Measurements from ENCODE around the gene NKAIN2.

The NKAIN2 gene

GRCh38 chr6:124604719-124605118 is 801.1 kb downstream of the NKAIN2 start:
- no peak for DNase-seq (ENCODE audit: low spot score)

- no peak for DNase-seq (ENCODE audit: low spot score)
Observed at GRCh38 chr6:124607119-124607627, 803.5 kb downstream of the NKAIN2 start.

DNA sequence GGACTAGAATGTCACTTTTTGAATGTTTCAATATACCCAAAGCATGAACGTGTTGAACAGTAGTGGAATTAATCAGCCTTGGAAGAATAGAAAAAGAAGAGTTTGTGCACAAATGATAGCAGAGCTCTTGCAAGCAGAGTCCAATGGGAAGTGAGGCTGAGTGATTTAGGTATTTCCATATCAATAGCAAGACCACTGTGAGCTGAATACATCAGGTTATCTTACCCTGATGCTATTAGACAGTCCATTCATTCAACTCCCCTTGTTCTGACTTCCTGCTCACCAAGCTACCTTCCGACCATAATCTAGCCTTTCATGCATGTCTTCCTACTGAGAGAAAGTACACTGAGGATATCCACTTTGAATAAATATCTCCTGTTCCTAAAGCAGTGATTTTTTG is 809.4 kb downstream of the NKAIN2 start:
- DNase-seq (ENCODE audit: low spot score): no peak

GRCh38 chr6:124622351-124622750 is 818.7 kb downstream of the NKAIN2 start:
- no peak for DNase-seq (ENCODE audit: low spot score)

GRCh38 chr6:124633655-124634054 is 830.0 kb downstream of the NKAIN2 start:
- DNase-seq (ENCODE audit: low spot score): no peak

- DNase-seq (ENCODE audit: low spot score): no peak
Observed at GRCh38 chr6:124640432-124640831, 836.8 kb downstream of the NKAIN2 start.

GRCh38 chr6:124655866-124656265 is 852.2 kb downstream of the NKAIN2 start:
- no peak for DNase-seq (ENCODE audit: low spot score)

- DNase-seq (ENCODE audit: low spot score): no peak
Observed at GRCh38 chr6:124658053-124658452, 854.4 kb downstream of the NKAIN2 start.

DNA sequence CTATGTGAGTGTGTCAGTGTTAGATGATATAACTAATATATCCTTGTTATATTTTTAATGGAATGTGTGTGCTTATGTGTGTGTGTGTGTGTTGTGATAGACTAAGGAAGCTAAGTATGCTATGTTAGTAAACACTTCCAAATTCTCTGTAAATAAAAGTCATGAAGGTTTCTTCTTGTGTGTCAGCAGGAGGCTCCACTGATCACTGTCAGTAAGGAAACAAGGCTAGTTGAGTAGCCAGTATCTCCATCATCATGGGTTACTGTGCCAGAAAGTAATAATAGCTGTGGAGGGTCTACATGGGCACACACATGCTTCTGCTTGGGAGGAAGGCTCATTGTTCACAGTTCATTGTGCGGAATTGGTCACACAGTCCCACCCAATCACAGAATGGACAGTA is 855.8 kb downstream of the NKAIN2 start:
- no peak for DNase-seq (ENCODE audit: low spot score)

DNA sequence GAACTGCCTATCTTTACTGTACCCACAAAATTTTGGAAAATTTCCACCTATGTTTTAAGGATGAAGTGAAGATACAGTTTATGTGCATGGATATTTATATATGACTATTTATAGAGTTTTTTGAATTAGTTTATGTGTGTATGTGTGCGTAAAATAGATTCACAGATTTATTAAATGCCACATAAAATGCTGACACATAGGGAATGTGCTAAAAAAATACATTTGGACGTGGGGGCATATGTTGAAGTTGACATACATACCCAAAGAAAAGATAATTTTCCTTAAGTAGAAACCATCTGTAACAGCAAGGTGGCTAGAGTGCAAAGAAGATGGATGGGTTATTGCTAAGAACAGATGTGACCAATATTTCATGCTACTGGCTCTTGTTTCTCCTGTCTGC is 856.5 kb downstream of the NKAIN2 start:
- no peak for DNase-seq (ENCODE audit: low spot score)

DNA sequence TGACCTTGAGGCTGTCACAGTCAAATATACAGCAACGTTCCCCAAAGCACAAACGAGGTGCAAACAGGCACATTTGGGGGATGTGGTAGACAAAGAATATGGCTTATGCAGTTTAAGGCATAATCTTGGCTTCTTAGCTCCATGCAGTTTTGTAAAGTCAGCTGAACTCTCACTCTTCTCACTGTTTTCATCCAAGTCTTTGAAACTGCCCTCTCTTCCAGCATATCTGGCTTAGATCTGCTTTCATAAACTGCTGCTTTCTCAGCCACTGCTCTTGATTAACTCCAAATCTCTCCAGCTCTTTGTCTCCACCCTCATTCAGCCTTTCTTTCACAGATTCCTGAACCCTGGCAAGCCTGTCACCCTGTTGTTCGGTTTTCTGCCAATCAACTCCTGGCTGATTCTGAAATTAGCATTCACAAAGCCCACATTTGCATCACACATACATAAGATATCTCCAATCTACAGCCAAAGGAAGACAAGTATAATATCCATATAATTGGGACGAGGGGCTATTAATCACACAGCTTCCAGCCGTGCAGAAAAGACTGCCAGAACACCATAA is 857.5 kb downstream of the NKAIN2 start:
- DNase-seq (ENCODE audit: low spot score): no peak

GRCh38 chr6:124668028-124668427 is 864.4 kb downstream of the NKAIN2 start:
- no peak for DNase-seq (ENCODE audit: low spot score)

DNA sequence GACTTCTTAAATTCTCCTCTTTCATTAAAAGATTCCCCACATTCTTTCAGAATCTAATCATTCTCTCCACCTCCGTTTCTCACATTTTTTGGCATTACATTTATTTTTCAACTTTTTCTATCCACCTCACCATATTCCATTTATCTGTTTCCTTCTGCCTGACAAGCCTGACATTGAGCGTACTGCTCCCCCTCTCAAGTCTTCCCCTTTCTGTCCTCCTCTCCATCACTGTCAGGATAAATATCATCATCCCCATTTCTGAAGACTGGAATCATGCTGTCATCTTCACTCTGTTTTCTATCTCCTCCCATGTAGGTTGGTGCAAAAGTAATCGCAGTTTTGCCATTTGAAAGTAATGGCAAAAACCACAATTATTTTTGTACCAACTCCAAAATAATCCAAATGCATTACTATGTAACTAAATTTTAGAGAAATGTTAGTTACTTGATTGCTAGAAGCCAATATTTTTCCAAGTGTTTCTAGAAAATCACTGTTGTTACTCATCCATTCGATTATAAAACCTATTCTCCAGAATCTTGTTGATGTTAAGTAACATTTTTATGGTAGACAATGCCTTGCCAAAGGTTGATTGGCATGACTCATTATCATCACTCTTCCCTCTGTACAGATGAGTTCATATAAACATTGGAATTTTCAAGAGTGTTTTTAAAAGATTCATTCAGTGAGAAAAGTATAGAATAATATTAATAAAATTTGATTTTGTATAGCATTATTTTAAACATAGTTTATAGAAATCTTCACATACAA is 866.2 kb downstream of the NKAIN2 start:
- DNase-seq (ENCODE audit: low spot score): no peak

GRCh38 chr6:124670801-124671200 is 867.1 kb downstream of the NKAIN2 start:
- no peak for DNase-seq (ENCODE audit: low spot score)

- DNase-seq (ENCODE audit: low spot score): no peak
Observed at GRCh38 chr6:124671324-124671723, 867.7 kb downstream of the NKAIN2 start.

DNA sequence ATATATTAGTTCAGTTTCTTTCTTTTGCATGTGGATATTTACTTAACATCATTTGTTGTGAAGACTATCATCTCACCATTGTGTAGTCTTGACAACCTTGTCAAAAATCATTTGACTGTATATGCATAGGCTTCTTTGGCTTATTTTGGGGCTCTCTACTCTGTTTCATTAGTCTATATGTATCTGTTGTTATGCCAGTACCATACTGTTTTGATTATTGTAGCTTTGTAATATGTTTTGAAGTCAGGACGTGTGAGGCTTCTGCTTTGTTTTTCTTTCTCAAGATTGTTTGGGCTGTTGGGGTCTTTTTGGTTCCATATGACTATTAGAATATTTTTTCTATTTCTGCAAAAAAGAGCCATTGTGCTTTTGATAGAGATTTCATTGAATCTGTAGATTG is 870.4 kb downstream of the NKAIN2 start:
- DNase-seq (ENCODE audit: low spot score): no peak

DNA sequence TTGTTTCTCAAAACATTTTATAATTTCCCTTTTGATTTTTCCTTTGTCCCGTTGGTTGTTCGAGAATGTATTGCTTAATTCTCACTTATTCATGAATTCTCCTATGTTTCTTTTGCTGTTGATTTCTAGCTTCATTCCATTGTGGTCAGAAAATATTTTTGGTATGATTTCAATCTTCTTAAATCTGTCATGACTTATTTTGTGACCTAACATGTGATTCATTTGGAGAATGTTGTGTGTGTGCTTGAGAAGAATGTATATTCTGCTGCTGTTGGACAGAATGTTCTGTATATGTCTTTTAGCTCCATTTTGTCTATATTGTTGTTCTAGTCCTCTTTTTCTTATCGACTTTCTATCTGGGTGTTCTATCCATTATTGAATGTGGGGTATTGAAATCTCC is 872.4 kb downstream of the NKAIN2 start:
- DNase-seq (ENCODE audit: low spot score): no peak

DNA sequence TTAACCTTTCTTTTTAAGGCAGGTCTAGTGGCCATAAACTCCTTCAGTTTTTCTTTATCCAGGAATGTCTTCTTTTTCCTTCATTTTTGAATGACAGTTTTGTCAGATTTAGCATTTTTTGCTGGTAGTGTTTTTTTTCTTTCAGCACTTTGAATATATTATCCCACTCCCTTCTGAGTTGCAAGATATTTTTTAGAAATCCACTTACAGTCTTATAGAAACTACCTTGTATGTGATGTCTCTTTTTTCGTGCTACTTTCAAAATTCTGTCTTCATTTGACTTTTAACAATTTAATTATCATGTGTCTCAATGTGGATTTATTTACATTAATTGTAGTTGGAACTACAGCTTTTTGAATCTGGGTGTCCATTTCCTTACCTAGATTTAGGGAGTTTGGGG is 874.2 kb downstream of the NKAIN2 start:
- DNase-seq (ENCODE audit: low spot score): no peak

DNA sequence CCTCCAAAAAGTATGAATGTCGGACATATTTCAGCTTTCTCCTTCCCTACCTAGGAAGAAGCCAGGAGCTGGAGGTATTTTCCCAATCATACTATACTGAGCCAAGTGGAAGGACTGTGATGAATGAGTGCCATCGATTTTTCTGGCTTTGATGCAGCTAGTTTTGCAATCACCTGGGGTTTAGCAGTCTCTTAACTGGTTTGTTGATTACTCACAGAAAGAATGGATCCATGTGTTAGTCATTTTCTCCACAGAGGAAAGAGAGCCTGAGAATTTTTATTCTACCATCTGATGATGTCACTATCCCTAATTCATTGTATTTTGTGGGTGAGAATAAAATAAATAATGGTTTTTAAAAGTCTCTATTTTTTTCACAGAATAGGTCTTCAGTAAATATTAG is 875.7 kb downstream of the NKAIN2 start:
- DNase-seq (ENCODE audit: low spot score): no peak

DNA sequence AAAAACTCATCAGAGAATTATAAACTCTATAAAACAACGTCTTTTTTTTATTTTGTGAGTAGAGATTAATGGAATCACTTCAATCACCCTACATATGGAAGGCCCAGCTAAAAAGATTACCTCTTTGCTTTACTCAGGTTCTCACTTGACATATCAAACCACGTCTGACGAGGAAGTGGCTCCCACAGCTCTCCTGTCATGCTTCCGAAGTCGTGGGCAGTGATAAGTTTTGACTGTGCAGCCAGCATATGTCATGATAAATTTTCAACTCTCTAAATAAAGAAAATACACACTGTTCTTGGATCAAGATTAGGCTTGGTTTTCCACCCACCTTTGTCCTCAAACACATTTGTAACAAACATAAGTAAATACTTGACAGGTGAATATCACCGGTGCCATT is 879.1 kb downstream of the NKAIN2 start:
- DNase-seq (ENCODE audit: low spot score): no peak

GRCh38 chr6:124683507-124683906 is 879.8 kb downstream of the NKAIN2 start:
- no peak for DNase-seq (ENCODE audit: low spot score)

DNA sequence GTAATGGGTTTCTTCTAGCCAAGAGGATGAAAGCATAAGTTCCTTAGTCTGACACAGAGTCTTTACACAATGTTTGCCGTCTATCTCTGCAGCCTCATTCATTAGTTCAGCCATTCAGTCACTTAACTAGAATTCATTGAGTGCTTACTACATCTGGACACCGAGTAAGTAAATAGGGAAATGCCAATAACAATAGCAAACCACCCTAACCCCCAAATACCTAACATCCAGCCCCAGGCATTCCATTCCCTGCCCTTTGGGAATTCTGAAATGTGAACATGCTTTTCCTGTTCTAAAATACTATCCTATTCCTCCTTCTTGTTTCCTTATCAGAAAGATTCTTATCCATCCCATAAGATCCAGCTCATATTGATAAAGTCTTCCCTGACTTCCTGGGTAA is 881.0 kb downstream of the NKAIN2 start:
- DNase-seq (ENCODE audit: low spot score): no peak

- DNase-seq (ENCODE audit: low spot score): no peak
Observed at GRCh38 chr6:124688369-124688768, 884.7 kb downstream of the NKAIN2 start.

GRCh38 chr6:124694139-124694705 is 890.6 kb downstream of the NKAIN2 start:
- no peak for DNase-seq (ENCODE audit: low spot score)

All from GM03348 (cell line).